Psoas muscle (tissue), 8 donors: ENCODE data around the gene EDNRA. TPM values are rescaled to one million over a fixed set of nuclear protein-coding genes. Genes with fewer than 3 reads are reported as not detected.

ENCODE experiments used
- ATAC-seq, 4 donors: fragments of 200-7000 bp; cut with Tn5 transposase; one replicate each; pipeline ENCODE4 v1.9.1; 2020; ENCODE audit warnings: moderate library complexity in 3 of 4, mild to moderate bottlenecking in 2 of 4
- DNase-seq, 2 donors: peaks; one replicate each; pipeline ENCODE4 v3.0.0-alpha.2; 2020
- H3K27ac ChIP-seq: fragments of 200-600 bp; one replicate; pipeline ENCODE4 v1.8.0; 2022
- H3K27me3 ChIP-seq, 3 donors: fragments of 200-600 bp in 1 of 3; one replicate each; pipeline versions ENCODE4 v1.6.1 to v1.8.0; 2013 to 2022; ENCODE audit warnings: low read length in 2 of 3, mild to moderate bottlenecking in 2 of 3, moderate library complexity in 1 of 3; ENCODE audit not compliant: insufficient read depth in 3 of 3
- H3K36me3 ChIP-seq, 2 donors: fragments of 200-600 bp in 1 of 2; one replicate each; pipeline versions ENCODE4 v1.6.1 to v1.8.0; 2013 to 2022; ENCODE audit warnings: low read depth in 1 of 2, mild to moderate bottlenecking in 1 of 2, moderate library complexity in 1 of 2; ENCODE audit not compliant: insufficient read depth in 1 of 2
- H3K4me1 ChIP-seq: fragments of 200-600 bp; one replicate; pipeline ENCODE4 v1.8.0; 2022
- H3K4me3 ChIP-seq: fragments of 200-600 bp; one replicate; pipeline ENCODE4 v1.8.0; 2022; ENCODE audit warnings: mild to moderate bottlenecking
- H3K9me3 ChIP-seq: fragments of 200-600 bp; one replicate; pipeline ENCODE4 v1.8.0; 2022
- CTCF ChIP-seq: fragments of 200-600 bp; IDR thresholded peaks from one replicate; pipeline ENCODE4 v1.8.0; 2022; ENCODE audit warnings: antibody characterized with exemption
- WGBS, 3 donors: extraction: QIAGEN DNeasy Blood & Tissue Kit; methylation state at CpG; one replicate each; pipeline versions ENCODE4 v1.1.6 to v1.1.7; 2013; 5-methylcytosine and 5-hydroxymethylcytosine counted together
- intact Hi-C, 2 donors: fragments of 100-400 bp; cut with DNase I; formaldehyde crosslinking; loops; one replicate each; pipeline versions ENCODE4 v1.11.0 to v1.14.2; 2022
- polyA plus RNA-seq, 3 donors: library from polyadenylated mRNA; stranded (reverse); fragments of 200-250 nt; gene quantifications; one replicate each; pipeline ENCODE4 v1.2.3, GENCODE V29; 2013
- total RNA-seq, 4 donors: library from RNA; stranded (reverse); fragmentation: NEBNext Ultra II Directional in 2 of 4; extraction: Animal tissue kit (Norgen Biotek cat#: 25700) in 2 of 4; gene quantifications; one replicate each; pipeline versions ENCODE4 v1.2.1 to v1.2.4, GENCODE V29; 2021 to 2023
- donor health status: healthy with polysubstance abuse.
- donor health status: DM: no; HTN: no; CAD: no; lungs with moderate emphysema.
- donor health status: Bipolar disorder and iron deficiency.
- donor health status: healthy.
- donor health status: DM: yes; HTN: yes; CAD: no.
- donor health status: DM: no; HTN: no; CAD: no.
- donor health status: DM: no; HTN: no; CAD: no.
- donor health status: DM: yes; HTN: yes; CAD: no.

EDNRA gene
- total and polyA plus RNA-seq, 7 donors, result 0.86 to 5.8 (median 1.8) TPM

GRCh38 chr4:147485167-147485566 lies 4.3 kb downstream of the EDNRA start:
- intact Hi-C loops, result no loop called here
- H3K4me1 ChIP-seq, result no peaks in the 10 kb centered on the region
- 86 to 91% (median 90%) methylated on average over 2 of the region's 2 CpGs for WGBS, 3 donors
- H3K4me3 ChIP-seq, result no peak overlapping the region
- TF ChIP-seq CTCF, result no peak
- no peaks in the 10 kb centered on the region for H3K9me3 ChIP-seq
- peaks cover 0 to 5% (median 4%) of the 10 kb centered on the region in 3 donors for H3K27me3 ChIP-seq
- DNase-seq, result no peak
- no peaks in the 10 kb centered on the region for H3K36me3 ChIP-seq
- no peak overlapping the region for H3K27ac ChIP-seq
- ATAC-seq, result no peak

DNA sequence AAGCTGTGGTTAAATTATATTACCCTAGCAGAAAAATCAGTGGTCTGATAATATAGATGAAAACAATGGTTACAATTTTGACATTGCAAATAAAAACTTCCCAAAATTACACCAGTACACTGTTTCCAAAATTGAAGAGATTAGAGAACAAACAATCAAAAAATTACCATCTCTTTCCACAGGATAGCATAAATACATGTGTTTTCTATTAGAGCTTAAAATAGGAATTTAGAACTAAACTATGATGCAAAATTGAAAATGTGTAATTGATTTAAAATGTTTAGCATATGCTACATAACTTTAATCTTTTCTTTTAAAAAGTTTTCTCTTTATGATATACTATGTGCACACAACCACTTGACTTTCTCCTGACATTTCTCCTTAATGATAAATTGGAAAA lies 6.7 kb downstream of the EDNRA start:
- no peaks in the 10 kb centered on the region for H3K36me3 ChIP-seq

GRCh38 chr4:147488556-147488955 lies 7.7 kb downstream of the EDNRA start:
- no peak for DNase-seq
- no peak for ATAC-seq
- no peak overlapping the region for H3K4me3 ChIP-seq
- intact Hi-C loops, result no loop called here
- no peak overlapping the region for H3K27ac ChIP-seq
- no peaks in the 10 kb centered on the region for H3K27me3 ChIP-seq
- no peak for TF ChIP-seq CTCF
- H3K4me1 ChIP-seq, result no peaks in the 10 kb centered on the region
- no peaks in the 10 kb centered on the region for H3K9me3 ChIP-seq
- 86 to 88% (median 88%) methylated on average over 1 of the region's 1 CpG for WGBS, 3 donors
- H3K36me3 ChIP-seq, result no peaks in the 10 kb centered on the region

More for the DNA sequence above, 6.7 kb downstream of the EDNRA start:
- no peak overlapping the region for H3K4me3 ChIP-seq
- intact Hi-C loops, result no loop called here
- ATAC-seq, result no peak
- no peak for DNase-seq
- no peak overlapping the region for H3K27ac ChIP-seq
- no peak for TF ChIP-seq CTCF
- H3K27me3 ChIP-seq, result no peaks in the 10 kb centered on the region
- no peaks in the 10 kb centered on the region for H3K9me3 ChIP-seq
- no peaks in the 10 kb centered on the region for H3K4me1 ChIP-seq

- ATAC-seq (no peak), DNase-seq (no peak)
- no peak for TF ChIP-seq CTCF
- H3K27ac ChIP-seq, result no peak overlapping the region
- H3K9me3 ChIP-seq, result no peaks in the 10 kb centered on the region
- intact Hi-C loops, result no loop called here
- H3K36me3 ChIP-seq, result no peaks in the 10 kb centered on the region
- H3K4me3 ChIP-seq, result no peak overlapping the region
- WGBS, 3 donors, result 63 to 68% (median 65%) methylated on average over 2 of the region's 2 CpGs
- no peaks in the 10 kb centered on the region for H3K4me1 ChIP-seq
- no peaks in the 10 kb centered on the region for H3K27me3 ChIP-seq
These were observed 10.2 kb downstream of the EDNRA start for GRCh38 chr4:147491086-147491485.

DNA sequence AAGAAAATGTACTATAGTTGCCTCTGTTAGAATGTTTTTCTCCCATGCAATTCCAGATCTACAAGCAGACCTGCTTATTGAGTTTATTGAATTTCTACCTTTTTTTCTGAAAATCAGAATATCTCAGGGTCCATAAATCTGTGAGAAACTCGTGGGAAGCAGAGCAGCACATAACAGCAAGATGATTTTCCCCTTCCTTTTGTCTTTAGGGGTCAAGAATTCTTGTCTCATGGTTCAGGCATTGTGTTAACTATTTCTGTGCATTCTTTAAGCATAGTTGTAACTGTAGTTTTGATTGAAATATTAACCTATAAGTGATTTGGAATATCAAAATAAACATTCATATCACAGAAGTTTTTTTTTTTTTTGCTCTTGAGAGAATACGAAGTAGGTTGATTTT lies 11.4 kb downstream of the EDNRA start:
- TF ChIP-seq CTCF, result no peak

More for the DNA sequence above, 11.4 kb downstream of the EDNRA start:
- H3K27ac ChIP-seq, result no peak overlapping the region
- intact Hi-C loops, result no loop called here
- H3K4me1 ChIP-seq, result no peaks in the 10 kb centered on the region
- no peak for ATAC-seq
- H3K27me3 ChIP-seq, result no peaks in the 10 kb centered on the region
- no peaks in the 10 kb centered on the region for H3K9me3 ChIP-seq
- H3K36me3 ChIP-seq, result no peaks in the 10 kb centered on the region
- no peak overlapping the region for H3K4me3 ChIP-seq
- DNase-seq, result no peak
- 35 to 55% (median 47%) methylated on average over 2 of the region's 2 CpGs for WGBS, 3 donors
